ENCODE data around the gene PICALM. TPM values are rescaled to one million over a fixed set of nuclear protein-coding genes. Genes with fewer than 3 reads are reported as not detected.
A peak's percentile ranks its signal among the peaks of the same experiment; 100 is the strongest.

PICALM gene
- total and polyA plus RNA-seq, 10 of the 15 experiments (the other 5 are each of a cell fraction or from before 2014, with no cell fraction given), result 4.3 to 150 (median 41.8) TPM

GRCh38 chr11:86069408-86070101, 671 bp upstream of the PICALM start (continued):
- TF ChIP-seq E2F8 (IDR thresholded peaks at IDR 0.05; ENCODE audit: low read depth, partially characterized antibody) (peak; percentile 52), MEF2B (IDR thresholded peaks at IDR 0.05; ENCODE audit: partially characterized antibody, poor library complexity, severe bottlenecking) (peak; percentile 32), SMARCA5 (IDR thresholded peaks at IDR 0.05) (peak; percentile 20; the same call in 1 of the 2 replicates), CEBPZ (IDR thresholded peaks at IDR 0.05; ENCODE audit: low read depth, low read length) (no peak), SPI1 (IDR thresholded peaks at IDR 0.05; ENCODE audit: borderline replicate concordance, insufficient read depth, low read depth, low read length) (peak; percentile 93), ZNF687 (IDR thresholded peaks at IDR 0.05) (peak; percentile 77), SMAD5 (IDR thresholded peaks at IDR 0.05; ENCODE audit: low read depth) (no peak), TCF3 (IDR thresholded peaks at IDR 0.05; ENCODE audit: borderline replicate concordance, insufficient read depth, low read depth, low read length) (peak; percentile 94), RELB (IDR thresholded peaks at IDR 0.05; ENCODE audit: low read depth) (peak; percentile 82), MYB (IDR thresholded peaks at IDR 0.05; ENCODE audit: borderline replicate concordance, low read depth, low read length) (no peak; the same call in 1 of the 2 replicates), IKZF1 (conservative IDR thresholded peaks at IDR 0.05) (peak; percentile 89), HDAC6 (IDR thresholded peaks at IDR 0.05; ENCODE audit: unreplicated experiment) (no peak)
- TF ChIP-seq, protein P1, sequence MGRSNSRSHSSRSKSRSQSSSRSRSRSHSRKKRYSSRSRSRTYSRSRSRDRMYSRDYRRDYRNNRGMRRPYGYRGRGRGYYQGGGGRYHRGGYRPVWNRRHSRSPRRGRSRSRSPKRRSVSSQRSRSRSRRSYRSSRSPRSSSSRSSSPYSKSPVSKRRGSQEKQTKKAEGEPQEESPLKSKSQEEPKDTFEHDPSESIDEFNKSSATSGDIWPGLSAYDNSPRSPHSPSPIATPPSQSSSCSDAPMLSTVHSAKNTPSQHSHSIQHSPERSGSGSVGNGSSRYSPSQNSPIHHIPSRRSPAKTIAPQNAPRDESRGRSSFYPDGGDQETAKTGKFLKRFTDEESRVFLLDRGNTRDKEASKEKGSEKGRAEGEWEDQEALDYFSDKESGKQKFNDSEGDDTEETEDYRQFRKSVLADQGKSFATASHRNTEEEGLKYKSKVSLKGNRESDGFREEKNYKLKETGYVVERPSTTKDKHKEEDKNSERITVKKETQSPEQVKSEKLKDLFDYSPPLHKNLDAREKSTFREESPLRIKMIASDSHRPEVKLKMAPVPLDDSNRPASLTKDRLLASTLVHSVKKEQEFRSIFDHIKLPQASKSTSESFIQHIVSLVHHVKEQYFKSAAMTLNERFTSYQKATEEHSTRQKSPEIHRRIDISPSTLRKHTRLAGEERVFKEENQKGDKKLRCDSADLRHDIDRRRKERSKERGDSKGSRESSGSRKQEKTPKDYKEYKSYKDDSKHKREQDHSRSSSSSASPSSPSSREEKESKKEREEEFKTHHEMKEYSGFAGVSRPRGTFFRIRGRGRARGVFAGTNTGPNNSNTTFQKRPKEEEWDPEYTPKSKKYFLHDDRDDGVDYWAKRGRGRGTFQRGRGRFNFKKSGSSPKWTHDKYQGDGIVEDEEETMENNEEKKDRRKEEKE (IDR thresholded peaks at IDR 0.05), result no peak

All from GM12878 (cell line).